SK-N-SH treated with all-trans-retinoic acid at 6 μM for 48 hours (cell line): Measurements from ENCODE around the gene FOSL1.

Experiments
- ATAC-seq: fragments of 200-7000 bp; cut with Tn5 transposase; 3 replicates; pipeline ENCODE4 v1.9.1; 2020; ENCODE audit warnings: mild to moderate bottlenecking, moderate library complexity
- ARNTL ChIP-seq: fragments of 450-650 bp; formaldehyde crosslinking; IDR thresholded peaks from 2 replicates; pipeline ENCODE4 v1.5.0; 2020; ENCODE audit warnings: low read depth, mild to moderate bottlenecking, moderate library complexity, borderline replicate concordance
- BACH2 ChIP-seq: fragments of 250-450 bp; sonication (Bioruptor Pico); IDR thresholded peaks from 2 replicates; pipeline ENCODE4 v1.9.0; 2021; ENCODE audit warnings: mild to moderate bottlenecking, borderline replicate concordance
- CREB5 ChIP-seq: fragments of 250-450 bp; sonication (Bioruptor Pico); IDR thresholded peaks from 2 replicates; pipeline ENCODE4 v1.5.1; 2020; ENCODE audit warnings: low read depth, mild to moderate bottlenecking, moderate library complexity
- CSDC2 ChIP-seq: fragments of 250-450 bp; sonication (Bioruptor Pico); IDR thresholded peaks from 2 replicates; pipeline ENCODE4 v1.5.0; 2020; ENCODE audit warnings: mild to moderate bottlenecking, moderate library complexity
- CSRNP3 ChIP-seq: fragments of 250-450 bp; sonication (Bioruptor Pico); IDR thresholded peaks from 2 replicates; pipeline ENCODE4 v1.5.1; 2021; ENCODE audit warnings: mild to moderate bottlenecking, moderate library complexity
- ESRRG ChIP-seq: fragments of 250-450 bp; sonication (Bioruptor Pico); IDR thresholded peaks from 2 replicates; pipeline ENCODE4 v1.6.1; 2021; ENCODE audit warnings: mild to moderate bottlenecking
- GLIS3 ChIP-seq: fragments of 250-450 bp; sonication (Bioruptor Pico); IDR thresholded peaks from 2 replicates; pipeline ENCODE4 v1.5.0; 2020; ENCODE audit warnings: mild to moderate bottlenecking, moderate library complexity
- ISL1 ChIP-seq: fragments of 250-450 bp; sonication (Bioruptor Pico); IDR thresholded peaks from 2 replicates; pipeline ENCODE4 v2.1.2; 2022; ENCODE audit warnings: mild to moderate bottlenecking, moderate library complexity
- OSR1 ChIP-seq: fragments of 250-450 bp; sonication (Bioruptor Pico); IDR thresholded peaks from 2 replicates; pipeline ENCODE4 v1.8.0; 2022; ENCODE audit warnings: moderate library complexity, mild to moderate bottlenecking, inconsistent platforms
- PATZ1 ChIP-seq: fragments of 250-450 bp; sonication (Bioruptor Pico); IDR thresholded peaks from 2 replicates; pipeline ENCODE4 v1.8.0; 2020; ENCODE audit warnings: mild to moderate bottlenecking, moderate library complexity, borderline replicate concordance
- POU6F1 ChIP-seq: fragments of 250-450 bp; sonication (Bioruptor Pico); IDR thresholded peaks from 2 replicates; pipeline ENCODE4 v1.8.0; 2021; ENCODE audit warnings: low read depth, mild to moderate bottlenecking, moderate library complexity, borderline replicate concordance
- PPARA ChIP-seq: fragments of 250-450 bp; sonication (Bioruptor Pico); IDR thresholded peaks from 2 replicates; pipeline ENCODE4 v1.5.0; 2020; ENCODE audit warnings: mild to moderate bottlenecking, borderline replicate concordance
- RARB ChIP-seq: fragments of 250-450 bp; sonication (Bioruptor Pico); IDR thresholded peaks from 2 replicates; pipeline ENCODE4 v1.8.0; 2021; ENCODE audit warnings: mild to moderate bottlenecking, moderate library complexity
- SNAI2 ChIP-seq: fragments of 250-450 bp; sonication (Bioruptor Pico); IDR thresholded peaks from 2 replicates; pipeline ENCODE4 v1.5.0; 2020; ENCODE audit warnings: mild to moderate bottlenecking, moderate library complexity
- TCF4 ChIP-seq: fragments of 250-450 bp; sonication (Bioruptor Pico); IDR thresholded peaks from 2 replicates; pipeline ENCODE4 v1.8.0; 2021; ENCODE audit warnings: mild to moderate bottlenecking, moderate library complexity, borderline replicate concordance
- TOX ChIP-seq: fragments of 250-450 bp; sonication (Bioruptor Pico); IDR thresholded peaks from 2 replicates; pipeline ENCODE4 v1.8.0; 2021; ENCODE audit warnings: mild to moderate bottlenecking, moderate library complexity, borderline replicate concordance
- ZFP3 ChIP-seq: fragments of 250-450 bp; sonication (Bioruptor Pico); IDR thresholded peaks from 2 replicates; pipeline ENCODE4 v1.5.0; 2020; ENCODE audit warnings: mild to moderate bottlenecking, moderate library complexity
- ZNF565 ChIP-seq: fragments of 450-650 bp; formaldehyde crosslinking; conservative IDR thresholded peaks from 2 replicates; pipeline ENCODE4 v1.5.0; 2020; ENCODE audit warnings: low read depth, mild to moderate bottlenecking, moderate library complexity
- ZNF70 ChIP-seq: fragments of 450-650 bp; formaldehyde crosslinking; IDR thresholded peaks from 2 replicates; pipeline ENCODE4 v1.5.0; 2020; ENCODE audit warnings: mild to moderate bottlenecking, moderate library complexity
- ZNF8 ChIP-seq: fragments of 450-650 bp; formaldehyde crosslinking; IDR thresholded peaks from 2 replicates; pipeline ENCODE4 v1.5.0; 2020; ENCODE audit warnings: mild to moderate bottlenecking, moderate library complexity

Gene FOSL1

GRCh38 chr11:65854852-65855837, 45.0 kb downstream of the FOSL1 start (continued):
- TF ChIP-seq PATZ1 (CRISPR knock-in tag) (no peak), ISL1 (no peak), ZNF565 (no peak)

- ATAC-seq, result no peak
- no peak for TF ChIP-seq ESRRG (CRISPR knock-in tag)
- no peak for TF ChIP-seq ZNF565
- TF ChIP-seq OSR1, result no peak
- TF ChIP-seq ARNTL (CRISPR knock-in tag), result no peak
- no peak for TF ChIP-seq SNAI2 (CRISPR knock-in tag)
- TF ChIP-seq PATZ1 (CRISPR knock-in tag), result no peak
- no peak for TF ChIP-seq PPARA (CRISPR knock-in tag)
- no peak for TF ChIP-seq TOX (CRISPR knock-in tag)
- TF ChIP-seq CSRNP3 (CRISPR knock-in tag), result no peak
- TF ChIP-seq CSDC2 (CRISPR knock-in tag), result no peak
Measured at GRCh38 chr11:65854161-65854592, 46.0 kb downstream of the FOSL1 start.

- no peak for ATAC-seq
- TF ChIP-seq ZNF8 (CRISPR knock-in tag) (no peak), POU6F1 (CRISPR knock-in tag) (no peak), OSR1 (no peak), ZNF70 (CRISPR knock-in tag) (no peak), TCF4 (no peak), ZNF565 (no peak), TOX (CRISPR knock-in tag) (no peak), ZFP3 (CRISPR knock-in tag) (no peak), ISL1 (no peak), CSRNP3 (CRISPR knock-in tag) (no peak), BACH2 (CRISPR knock-in tag) (no peak), SNAI2 (CRISPR knock-in tag) (no peak), GLIS3 (CRISPR knock-in tag) (no peak), RARB (CRISPR knock-in tag) (no peak), CREB5 (CRISPR knock-in tag) (no peak)
Measured at GRCh38 chr11:65853246-65853979, 46.8 kb downstream of the FOSL1 start.
